GM23248 (cell line): ENCODE results near the gene IDH3A. TPM values are rescaled to one million over a fixed set of nuclear protein-coding genes. Genes with fewer than 3 reads are reported as not detected.

Source experiments
- DNase-seq: peaks from one replicate; pipeline ENCODE4 v3.0.0-alpha.2; 2015
- H2AFZ ChIP-seq: fragments of 200-600 bp; sonication (generic); 2 replicates; pipeline ENCODE4 v1.6.1; 2016; ENCODE audit warnings: antibody characterized with exemption
- H3F3A ChIP-seq: fragments of 200-600 bp; sonication (generic); 2 replicates; pipeline ENCODE4 v1.6.1; 2016; ENCODE audit warnings: mild to moderate bottlenecking, antibody characterized with exemption, mixed run types; ENCODE audit not compliant: insufficient read depth
- H3K27ac ChIP-seq: fragments of 200-600 bp; sonication (generic); 2 replicates; pipeline ENCODE4 v1.5.1; 2016; ENCODE audit warnings: mild to moderate bottlenecking
- H3K27me3 ChIP-seq: fragments of 200-600 bp; sonication (generic); replicated peaks from 2 replicates; pipeline ENCODE4 v1.6.1; 2016; ENCODE audit warnings: mild to moderate bottlenecking; ENCODE audit not compliant: insufficient read depth
- H3K36me3 ChIP-seq: fragments of 200-600 bp; sonication (generic); 2 replicates; pipeline ENCODE4 v1.6.1; 2016; ENCODE audit warnings: low read depth, mild to moderate bottlenecking
- H3K4me1 ChIP-seq: fragments of 200-600 bp; sonication (generic); 2 replicates; pipeline ENCODE4 v1.6.1; 2016; ENCODE audit warnings: mild to moderate bottlenecking; ENCODE audit not compliant: insufficient read depth
- H3K4me2 ChIP-seq: fragments of 200-600 bp; sonication (generic); one replicate; pipeline ENCODE4 v1.6.1; 2016; ENCODE audit warnings: mild to moderate bottlenecking; ENCODE audit not compliant: unreplicated experiment
- H3K4me3 ChIP-seq: fragments of 200-600 bp; sonication (generic); 2 replicates; pipeline ENCODE4 v1.5.1; 2016; ENCODE audit warnings: mild to moderate bottlenecking
- H3K79me2 ChIP-seq: fragments of 200-600 bp; sonication (generic); 2 replicates; pipeline ENCODE4 v1.6.1; 2016; ENCODE audit warnings: mild to moderate bottlenecking; ENCODE audit not compliant: insufficient read depth
- H3K9ac ChIP-seq: fragments of 200-600 bp; sonication (generic); 2 replicates; pipeline ENCODE4 v1.6.1; 2016; ENCODE audit warnings: mild to moderate bottlenecking
- H3K9me2 ChIP-seq: fragments of 200-600 bp; sonication (generic); 2 replicates; pipeline ENCODE4 v1.6.1; 2016; ENCODE audit warnings: mixed run types, mild to moderate bottlenecking, moderate library complexity; ENCODE audit not compliant: insufficient read depth
- H3K9me3 ChIP-seq: fragments of 200-600 bp; sonication (generic); one replicate; pipeline ENCODE4 v1.6.1; 2017; ENCODE audit warnings: low read depth
- H4K20me1 ChIP-seq: fragments of 200-600 bp; sonication (generic); 2 replicates; pipeline ENCODE4 v1.6.0; 2016; ENCODE audit not compliant: insufficient read depth
- EZH2 ChIP-seq: fragments of 200-600 bp; sonication (generic); IDR thresholded peaks from 2 replicates; pipeline ENCODE4 v1.6.1; 2018; ENCODE audit warnings: antibody characterized with exemption, mild to moderate bottlenecking; ENCODE audit not compliant: insufficient read depth, poor library complexity, severe bottlenecking
- EZH2phosphoT487 ChIP-seq: fragments of 200-600 bp; sonication (generic); IDR thresholded peaks from 2 replicates; pipeline ENCODE4 v1.6.1; 2018; ENCODE audit warnings: antibody characterized with exemption, moderate library complexity, mild to moderate bottlenecking, low read depth; ENCODE audit not compliant: insufficient read depth
- WGBS, 2 experiments: methylation state at CpG; one replicate each; pipeline ENCODE4 v1.1.6; 2015 to 2017; ENCODE audit warnings: low lambda C conversion rate in 2 of 2, low coverage in 1 of 2; ENCODE audit errors: missing lambda C conversion rate in 2 of 2; 5-methylcytosine and 5-hydroxymethylcytosine counted together
- in situ Hi-C: fragments of 300-500 bp; cut with MboI; formaldehyde crosslinking; loops from 2 replicates; pipeline ENCODE4 v1.15.0; 2020
- polyA plus RNA-seq: library from polyadenylated mRNA; unstranded; fragments of >200 nt; fragmentation: Nextera tagmentation; extraction: Ambion mirVana; gene quantifications from 2 replicates; pipeline ENCODE4 v1.2.1, GENCODE V29; 2016
- total RNA-seq: library from RNA; depleted of rRNA; stranded (reverse); fragments of >200 nt; shearing (Covaris generic); gene quantifications from 2 replicates; pipeline ENCODE4 v1.2.3, GENCODE V29; 2014

IDH3A gene
- total and polyA plus RNA-seq, 2 experiments from 2014 or later = 47.1 to 50.3 TPM

- Histone ChIP-seq H3K27ac (no peak overlapping the region), H3F3A (no peaks in the 10 kb centered on the region), H4K20me1 (no peaks in the 10 kb centered on the region), H3K9me3 (no peaks in the 10 kb centered on the region), H3K9me2 (no peaks in the 10 kb centered on the region), H3K79me2 (no peaks in the 10 kb centered on the region), H3K4me2 (no peak overlapping the region), H3K4me1 (peaks cover 10% of the 10 kb centered on the region), H3K9ac (no peak overlapping the region), H3K27me3 (no peaks in the 10 kb centered on the region), H3K4me3 (no peak overlapping the region), H2AFZ (no peak overlapping the region), H3K36me3 (no peaks in the 10 kb centered on the region)
- TF ChIP-seq EZH2phosphoT487 (no peak), EZH2 (no peak)
- DNase-seq = no peak
- in situ Hi-C loops = no loop called here
- WGBS, 2 experiments = 56 to 57% methylated on average over 9 of the region's 9 CpGs
Measured at GRCh38 chr15:78209646-78210348, 60.6 kb downstream of the IDH3A start.

- TF ChIP-seq EZH2phosphoT487 (no peak), EZH2 (no peak)
- Histone ChIP-seq H3K9me3 (no peaks in the 10 kb centered on the region), H3K4me1 (peaks cover 10% of the 10 kb centered on the region), H3K36me3 (no peaks in the 10 kb centered on the region), H3F3A (no peaks in the 10 kb centered on the region), H3K9me2 (no peaks in the 10 kb centered on the region), H3K4me2 (no peak overlapping the region), H3K27me3 (no peaks in the 10 kb centered on the region), H3K27ac (no peak overlapping the region), H3K4me3 (no peak overlapping the region), H4K20me1 (no peaks in the 10 kb centered on the region), H3K79me2 (no peaks in the 10 kb centered on the region), H3K9ac (no peak overlapping the region), H2AFZ (no peak overlapping the region)
- WGBS, 2 experiments = 72 to 82% methylated on average over 5 of the region's 5 CpGs
- in situ Hi-C loops = no loop called here
- DNase-seq = no peak
Measured at GRCh38 chr15:78210349-78210717, 61.2 kb downstream of the IDH3A start.

GRCh38 chr15:78211189-78211921 lies 62.2 kb downstream of the IDH3A start:
- no peaks in the 10 kb centered on the region for H3K9me2 ChIP-seq
- no peak overlapping the region for H2AFZ ChIP-seq
- H3K27me3 ChIP-seq = no peaks in the 10 kb centered on the region
- no peak for DNase-seq
- no peaks in the 10 kb centered on the region for H4K20me1 ChIP-seq
- TF ChIP-seq EZH2 (no peak), EZH2phosphoT487 (no peak)
- H3F3A ChIP-seq = no peaks in the 10 kb centered on the region; the same call in 1 of the 2 replicates
- H3K27ac ChIP-seq = no peak overlapping the region
- 76 to 78% methylated on average over 12 of the region's 12 CpGs for WGBS, 2 experiments
- H3K4me3 ChIP-seq = no peak overlapping the region
- no peak overlapping the region for H3K9ac ChIP-seq
- no peaks in the 10 kb centered on the region for H3K79me2 ChIP-seq
- no peak overlapping the region for H3K4me2 ChIP-seq
- in situ Hi-C loops = no loop called here
- no peaks in the 10 kb centered on the region for H3K9me3 ChIP-seq
- H3K4me1 ChIP-seq = peaks cover 13% of the 10 kb centered on the region
- no peaks in the 10 kb centered on the region for H3K36me3 ChIP-seq

GRCh38 chr15:78212008-78212407 lies 62.8 kb downstream of the IDH3A start:
- Histone ChIP-seq H3K79me2 (no peaks in the 10 kb centered on the region), H4K20me1 (no peaks in the 10 kb centered on the region), H3K4me1 (peaks cover 20% of the 10 kb centered on the region), H2AFZ (no peak overlapping the region), H3K9me3 (no peaks in the 10 kb centered on the region), H3K27me3 (no peaks in the 10 kb centered on the region), H3K27ac (no peak overlapping the region), H3K36me3 (no peaks in the 10 kb centered on the region), H3K9me2 (no peaks in the 10 kb centered on the region), H3K4me2 (no peak overlapping the region), H3F3A (no peaks in the 10 kb centered on the region; the same call in 1 of the 2 replicates), H3K4me3 (no peak overlapping the region), H3K9ac (no peak overlapping the region)
- no peak for DNase-seq
- TF ChIP-seq EZH2 = no peak
- TF ChIP-seq EZH2phosphoT487 = no peak
- WGBS, 2 experiments = 77 to 79% methylated on average over 10 of the region's 10 CpGs
- in situ Hi-C loops = no loop called here
